BLaER1 (cell line): ENCODE measurements around the gene ATP12A.

Source experiments
- H3K27ac ChIP-seq: shearing (Covaris generic); formaldehyde crosslinking; 2 replicates; pipeline ENCODE4 v1.8.1; 2022
- H3K27me3 ChIP-seq: shearing (Covaris generic); formaldehyde crosslinking; 2 replicates; pipeline ENCODE4 v1.8.1; 2022
- H3K36me3 ChIP-seq: shearing (Covaris generic); formaldehyde crosslinking; 2 replicates; pipeline ENCODE4 v1.8.1; 2022
- H3K4me1 ChIP-seq: shearing (Covaris generic); formaldehyde crosslinking; 2 replicates; pipeline ENCODE4 v1.8.1; 2022
- H3K4me2 ChIP-seq: shearing (Covaris generic); formaldehyde crosslinking; 2 replicates; pipeline ENCODE4 v1.8.1; 2022
- H3K4me3 ChIP-seq: shearing (Covaris generic); formaldehyde crosslinking; 2 replicates; pipeline ENCODE4 v1.8.1; 2022
- H3K9ac ChIP-seq: shearing (Covaris generic); formaldehyde crosslinking; 2 replicates; pipeline ENCODE4 v1.8.1; 2022
- H3K9me3 ChIP-seq: shearing (Covaris generic); formaldehyde crosslinking; 2 replicates; pipeline ENCODE4 v1.8.1; 2022
- H4K20me1 ChIP-seq: shearing (Covaris generic); formaldehyde crosslinking; 2 replicates; pipeline ENCODE4 v1.8.1; 2022
- Cebpa-rat ChIP-seq: shearing (Covaris generic); IDR thresholded peaks from 2 replicates; pipeline ENCODE4 v1.8.1; 2022

The ATP12A gene

GRCh38 chr13:24672141-24673132, 7.8 kb upstream of the ATP12A start:
- H3K9ac ChIP-seq, result no peak overlapping the region
- H3K4me1 ChIP-seq, result peaks cover 11% of the 10 kb centered on the region
- H3K4me3 ChIP-seq, result no peak overlapping the region
- H3K9me3 ChIP-seq, result no peaks in the 10 kb centered on the region
- H3K4me2 ChIP-seq, result no peak overlapping the region
- H4K20me1 ChIP-seq, result no peaks in the 10 kb centered on the region; the same call in 1 of the 2 replicates
- no peak overlapping the region for H3K27ac ChIP-seq
- H3K36me3 ChIP-seq, result no peaks in the 10 kb centered on the region
- peaks cover 3% of the 10 kb centered on the region; the same call in 1 of the 2 replicates for H3K27me3 ChIP-seq
- TF ChIP-seq Cebpa-rat, result no peak

GRCh38 chr13:24675806-24676570, 4.2 kb upstream of the ATP12A start:
- TF ChIP-seq Cebpa-rat, result no peak
- H4K20me1 ChIP-seq, result peaks cover 15% of the 10 kb centered on the region
- H3K4me2 ChIP-seq, result no peak overlapping the region
- no peaks in the 10 kb centered on the region for H3K36me3 ChIP-seq
- peaks cover 18% of the 10 kb centered on the region for H3K4me1 ChIP-seq
- no peak overlapping the region for H3K9ac ChIP-seq
- no peaks in the 10 kb centered on the region for H3K9me3 ChIP-seq
- no peak overlapping the region for H3K27ac ChIP-seq
- no peak overlapping the region for H3K4me3 ChIP-seq
- H3K27me3 ChIP-seq, result peaks cover 38% of the 10 kb centered on the region

GRCh38 chr13:24678151-24678550, 2.1 kb upstream of the ATP12A start:
- Histone ChIP-seq H3K9me3 (no peaks in the 10 kb centered on the region), H3K4me3 (no peak overlapping the region), H3K9ac (no peak overlapping the region), H3K4me2 (no peak overlapping the region), H3K27ac (no peak overlapping the region), H3K36me3 (no peaks in the 10 kb centered on the region), H3K4me1 (peaks cover 16% of the 10 kb centered on the region), H3K27me3 (peaks cover 60% of the 10 kb centered on the region), H4K20me1 (peaks cover 31% of the 10 kb centered on the region)
- TF ChIP-seq Cebpa-rat, result no peak

GRCh38 chr13:24679686-24680085, 522 bp upstream of the ATP12A start:
- TF ChIP-seq Cebpa-rat, result no peak
- H3K27ac ChIP-seq, result no peak overlapping the region
- no peaks in the 10 kb centered on the region for H3K36me3 ChIP-seq
- no peak overlapping the region for H3K4me2 ChIP-seq
- H3K4me1 ChIP-seq, result peaks cover 31% of the 10 kb centered on the region
- peaks cover 66% of the 10 kb centered on the region for H3K27me3 ChIP-seq
- no peak overlapping the region for H3K4me3 ChIP-seq
- H3K9me3 ChIP-seq, result no peaks in the 10 kb centered on the region
- H4K20me1 ChIP-seq, result peaks cover 45% of the 10 kb centered on the region
- no peak overlapping the region for H3K9ac ChIP-seq

- no peak for TF ChIP-seq Cebpa-rat
- peak overlapping the region; percentile 65 for H3K4me3 ChIP-seq
- H3K27ac ChIP-seq, result no peak overlapping the region
- peaks cover 44% of the 10 kb centered on the region for H3K4me1 ChIP-seq
- peaks cover 57% of the 10 kb centered on the region for H4K20me1 ChIP-seq
- H3K27me3 ChIP-seq, result peaks cover 75% of the 10 kb centered on the region
- no peaks in the 10 kb centered on the region for H3K9me3 ChIP-seq
- peak overlapping the region; percentile 95 for H3K4me2 ChIP-seq
- no peak overlapping the region for H3K9ac ChIP-seq
- H3K36me3 ChIP-seq, result no peaks in the 10 kb centered on the region
Measured at GRCh38 chr13:24680921-24681604, 855 bp downstream of the ATP12A start.

- no peak overlapping the region for H3K4me2 ChIP-seq
- no peak overlapping the region for H3K9ac ChIP-seq
- H3K36me3 ChIP-seq, result no peaks in the 10 kb centered on the region
- H4K20me1 ChIP-seq, result peaks cover 57% of the 10 kb centered on the region
- H3K4me1 ChIP-seq, result peaks cover 46% of the 10 kb centered on the region
- no peak overlapping the region for H3K4me3 ChIP-seq
- TF ChIP-seq Cebpa-rat, result no peak
- H3K9me3 ChIP-seq, result no peaks in the 10 kb centered on the region
- H3K27ac ChIP-seq, result no peak overlapping the region
- peaks cover 84% of the 10 kb centered on the region for H3K27me3 ChIP-seq
Measured at GRCh38 chr13:24681930-24682329, 1.7 kb downstream of the ATP12A start.

- no peak for TF ChIP-seq Cebpa-rat
- Histone ChIP-seq H3K4me3 (no peak overlapping the region), H3K9ac (no peak overlapping the region), H4K20me1 (peaks cover 58% of the 10 kb centered on the region), H3K27ac (no peak overlapping the region), H3K9me3 (no peaks in the 10 kb centered on the region), H3K4me1 (peaks cover 46% of the 10 kb centered on the region), H3K27me3 (peaks cover 86% of the 10 kb centered on the region), H3K4me2 (no peak overlapping the region), H3K36me3 (no peaks in the 10 kb centered on the region)
Measured at GRCh38 chr13:24682353-24682752, 2.1 kb downstream of the ATP12A start.

- Histone ChIP-seq H3K36me3 (no peaks in the 10 kb centered on the region), H4K20me1 (peaks cover 68% of the 10 kb centered on the region), H3K9ac (no peak overlapping the region), H3K27ac (no peak overlapping the region), H3K9me3 (no peaks in the 10 kb centered on the region), H3K4me2 (peak overlapping the region; percentile 95), H3K4me1 (peaks cover 46% of the 10 kb centered on the region), H3K4me3 (no peak overlapping the region), H3K27me3 (peaks cover 86% of the 10 kb centered on the region)
- TF ChIP-seq Cebpa-rat, result no peak
Measured at GRCh38 chr13:24683351-24683750, 3.1 kb downstream of the ATP12A start.

GRCh38 chr13:24683838-24684599, 3.8 kb downstream of the ATP12A start:
- H3K27ac ChIP-seq, result no peak overlapping the region

More at GRCh38 chr13:24683838-24684599, 3.8 kb downstream of the ATP12A start:
- H3K4me2 ChIP-seq, result peak overlapping the region; percentile 95
- H3K9ac ChIP-seq, result no peak overlapping the region
- no peak overlapping the region for H3K4me3 ChIP-seq
- peaks cover 46% of the 10 kb centered on the region for H3K4me1 ChIP-seq
- no peak for TF ChIP-seq Cebpa-rat
- H3K27me3 ChIP-seq, result peaks cover 86% of the 10 kb centered on the region
- peaks cover 75% of the 10 kb centered on the region for H4K20me1 ChIP-seq
- H3K9me3 ChIP-seq, result no peaks in the 10 kb centered on the region
- H3K36me3 ChIP-seq, result no peaks in the 10 kb centered on the region
